ENCODE measurements around the gene ENG. TPM values are rescaled to one million over a fixed set of nuclear protein-coding genes. Genes with fewer than 3 reads are reported as not detected.
A peak's percentile ranks its signal among the peaks of the same experiment; 100 is the strongest.

The ENG gene
- polyA plus RNA-seq, 1 of the 3 experiments (the other 2 are of a cell fraction): 18.8 TPM

DNA sequence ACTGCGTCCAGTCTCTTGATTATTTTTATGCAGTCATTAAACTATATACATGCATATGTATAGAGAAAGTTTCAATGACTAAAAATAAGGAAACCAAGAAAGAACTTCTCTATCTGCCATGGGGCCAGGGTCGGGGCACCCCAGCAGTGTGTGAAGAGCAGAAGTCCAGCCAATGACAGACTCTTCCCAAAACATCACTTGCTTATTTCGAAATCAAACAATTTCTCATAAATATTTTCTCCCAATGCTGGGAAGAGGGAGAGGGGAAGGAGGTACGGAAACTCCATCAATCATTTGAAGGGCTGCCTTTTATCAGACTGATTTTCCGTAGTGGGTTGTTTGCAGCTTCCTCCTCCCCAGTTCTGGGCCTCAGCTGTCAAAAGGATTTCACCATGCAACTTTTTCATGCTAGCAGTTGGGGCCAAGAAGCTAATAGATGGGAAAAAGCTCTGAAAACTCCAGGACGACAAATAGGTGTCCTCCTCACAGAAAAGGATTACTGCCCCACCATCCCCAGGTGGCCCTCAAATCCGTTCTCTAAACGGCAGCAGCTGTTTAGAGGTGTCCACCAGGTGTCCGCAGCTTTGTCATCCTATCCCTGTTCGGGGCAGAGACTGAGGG, 52.4 kb downstream of the ENG start:
- POLR2A ChIA-PET: interaction anchor here (0.6 to 2.0 kb wide), 3 partner anchors 10 to 234 kb away, joined by 3 to 10 read pairs (median 4); no protein-coding TSS in a partner anchor
- peaks cover 4 to 22% of the 10 kb centered on the region in 2 experiments for H3K36me3 ChIP-seq (replicated peaks in 1 of 2; ENCODE audit: control insufficient read depth in 1 of 2, insufficient read depth in 2 of 2, low read length in 1 of 2)
- peak overlapping the region; percentile 65 to 92 for H3K27ac ChIP-seq (ENCODE audit: low read depth in 2 of 2, low read length in 1 of 2)
- H3K79me2 ChIP-seq (ENCODE audit: insufficient read depth): peaks cover 35% of the 10 kb centered on the region
- H3K9ac ChIP-seq: peak overlapping the region; percentile 99
- no peaks in the 10 kb centered on the region for H3K9me2 ChIP-seq
- H3F3A ChIP-seq (replicated peaks; ENCODE audit: insufficient read depth): peaks cover 16% of the 10 kb centered on the region
- H3K4me3 ChIP-seq (ENCODE audit: low read depth in 2 of 2, low read length in 1 of 2): peak overlapping the region; percentile 47 to 64
- H3K9me3 ChIP-seq: no peaks in the 10 kb centered on the region
- no peaks in the 10 kb centered on the region for H4K20me1 ChIP-seq (ENCODE audit: insufficient read depth)
- peak overlapping the region; percentile 94 for H2AFZ ChIP-seq (ENCODE audit: low read depth)
- DNase-seq: no peak
- 43% methylated on average over 10 of the region's 10 CpGs for WGBS (ENCODE audit: low lambda C conversion rate)
- peak overlapping the region; percentile 91 for H3K4me2 ChIP-seq
- peak; percentile 28; the same call in 1 of the 2 replicates for TF ChIP-seq SMC3 (IDR thresholded peaks at IDR 0.05; ENCODE audit: low read depth, low read length)
- no peak for TF ChIP-seq TCF12 (IDR thresholded peaks at IDR 0.05)
- TF ChIP-seq, protein P1, sequence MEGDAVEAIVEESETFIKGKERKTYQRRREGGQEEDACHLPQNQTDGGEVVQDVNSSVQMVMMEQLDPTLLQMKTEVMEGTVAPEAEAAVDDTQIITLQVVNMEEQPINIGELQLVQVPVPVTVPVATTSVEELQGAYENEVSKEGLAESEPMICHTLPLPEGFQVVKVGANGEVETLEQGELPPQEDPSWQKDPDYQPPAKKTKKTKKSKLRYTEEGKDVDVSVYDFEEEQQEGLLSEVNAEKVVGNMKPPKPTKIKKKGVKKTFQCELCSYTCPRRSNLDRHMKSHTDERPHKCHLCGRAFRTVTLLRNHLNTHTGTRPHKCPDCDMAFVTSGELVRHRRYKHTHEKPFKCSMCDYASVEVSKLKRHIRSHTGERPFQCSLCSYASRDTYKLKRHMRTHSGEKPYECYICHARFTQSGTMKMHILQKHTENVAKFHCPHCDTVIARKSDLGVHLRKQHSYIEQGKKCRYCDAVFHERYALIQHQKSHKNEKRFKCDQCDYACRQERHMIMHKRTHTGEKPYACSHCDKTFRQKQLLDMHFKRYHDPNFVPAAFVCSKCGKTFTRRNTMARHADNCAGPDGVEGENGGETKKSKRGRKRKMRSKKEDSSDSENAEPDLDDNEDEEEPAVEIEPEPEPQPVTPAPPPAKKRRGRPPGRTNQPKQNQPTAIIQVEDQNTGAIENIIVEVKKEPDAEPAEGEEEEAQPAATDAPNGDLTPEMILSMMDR (IDR thresholded peaks at IDR 0.05): peak; percentile 32; the same call in 1 of the 2 replicates
- peaks cover 13 to 16% of the 10 kb centered on the region in 2 experiments; a peak in 3 of 4 replicates for H3K4me1 ChIP-seq (ENCODE audit: control insufficient read depth in 1 of 2, insufficient read depth in 2 of 2, low read depth in 1 of 2, low read length in 1 of 2)
- no peaks in the 10 kb centered on the region for H3K27me3 ChIP-seq (ENCODE audit: insufficient read depth)
- CTCF ChIA-PET: interaction anchor here (0.6 to 2.0 kb wide), 8 partner anchors 10 to 194 kb away, joined by 3 to 12 read pairs (median 4); no protein-coding TSS in a partner anchor

DNA sequence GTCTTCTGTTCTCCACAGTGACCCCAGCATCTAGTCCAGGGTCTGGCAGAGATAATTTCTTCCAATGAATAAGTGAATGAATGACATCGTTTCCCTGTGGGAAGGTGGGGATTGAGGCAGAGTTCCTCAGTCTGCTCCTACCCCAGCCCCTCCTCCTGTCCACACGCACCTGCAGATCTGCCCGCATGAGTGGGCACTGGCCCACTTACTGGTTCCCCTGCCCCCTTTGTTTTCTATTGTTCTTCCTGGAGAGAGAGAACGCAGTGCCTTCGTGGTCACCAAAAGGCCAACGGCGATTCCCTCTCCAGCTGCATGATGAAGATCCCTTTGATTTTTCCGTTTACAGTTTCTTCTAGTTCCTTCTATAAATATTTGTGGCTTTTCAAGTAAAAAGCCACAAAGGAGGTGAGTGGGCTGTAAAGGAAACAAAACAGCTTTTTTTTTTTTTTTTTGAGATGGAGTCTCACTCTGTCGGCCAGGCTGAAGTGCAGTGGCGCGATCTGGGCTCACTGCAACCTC, 57.5 kb downstream of the ENG start:
- DNase-seq: no peak
- H3K9me3 ChIP-seq: no peaks in the 10 kb centered on the region
- peaks cover 12 to 14% of the 10 kb centered on the region in 2 experiments for H3K36me3 ChIP-seq (replicated peaks in 1 of 2; ENCODE audit: control insufficient read depth in 1 of 2, insufficient read depth in 2 of 2, low read length in 1 of 2)
- no peak overlapping the region for H3K4me3 ChIP-seq (ENCODE audit: low read depth in 2 of 2, low read length in 1 of 2)
- no peak overlapping the region for H3K9ac ChIP-seq
- no peaks in the 10 kb centered on the region for H3K27me3 ChIP-seq (ENCODE audit: insufficient read depth)
- H3K9me2 ChIP-seq: no peaks in the 10 kb centered on the region
- H2AFZ ChIP-seq (ENCODE audit: low read depth): no peak overlapping the region
- WGBS (ENCODE audit: low lambda C conversion rate): 84% methylated on average over 11 of the region's 11 CpGs
- no peak overlapping the region for H3K27ac ChIP-seq (ENCODE audit: low read depth in 2 of 2, low read length in 1 of 2)
- H4K20me1 ChIP-seq (ENCODE audit: insufficient read depth): peaks cover 18% of the 10 kb centered on the region; the same call in 1 of the 2 replicates
- H3K79me2 ChIP-seq (ENCODE audit: insufficient read depth): no peaks in the 10 kb centered on the region
- ChIA-PET CTCF (interaction anchor here (0.9 to 3.2 kb wide), 3 partner anchors 57 to 73 kb away, joined by 3 to 13 read pairs (median 4); partner anchors contain the start of gene TOR2A), POLR2A (interaction anchor here (0.7 to 1.4 kb wide), 2 partner anchors 8 to 14 kb away, joined by 3 to 4 read pairs; no protein-coding TSS in a partner anchor)
- H3K4me2 ChIP-seq: no peak overlapping the region
- H3K4me1 ChIP-seq (ENCODE audit: control insufficient read depth in 1 of 2, insufficient read depth in 2 of 2, low read depth in 1 of 2, low read length in 1 of 2): peaks cover under 1 to 6% of the 10 kb centered on the region in 2 experiments; a peak in 2 of 4 replicates
- H3F3A ChIP-seq (replicated peaks; ENCODE audit: insufficient read depth): peaks cover 46% of the 10 kb centered on the region
- TF ChIP-seq YY1 (IDR thresholded peaks at IDR 0.05; ENCODE audit: low read depth) (no peak), EP300 (IDR thresholded peaks at IDR 0.05; ENCODE audit: borderline replicate concordance in 1 of 2, low read depth in 1 of 2, low read length in 1 of 2) (no peak), EZH2phosphoT487 (IDR thresholded peaks at IDR 0.05; ENCODE audit: borderline replicate concordance, low read depth) (no peak), TCF12 (IDR thresholded peaks at IDR 0.05) (no peak), POLR2AphosphoS5 (IDR thresholded peaks at IDR 0.05; ENCODE audit: low read depth, low read length) (no peak), TEAD4 (IDR thresholded peaks at IDR 0.05; ENCODE audit: borderline replicate concordance, insufficient read depth) (no peak), FOXJ3 (CRISPR knock-in tag; IDR thresholded peaks at IDR 0.05) (no peak), RCOR1 (IDR thresholded peaks at IDR 0.05; ENCODE audit: low read length) (no peak), TAF1 (IDR thresholded peaks at IDR 0.05; ENCODE audit: borderline replicate concordance, low read depth, low read length) (no peak), GABPA (IDR thresholded peaks at IDR 0.05; ENCODE audit: low read depth) (no peak), MEF2A (IDR thresholded peaks at IDR 0.05; ENCODE audit: borderline replicate concordance, low read depth) (no peak), ELF1 (IDR thresholded peaks at IDR 0.05) (no peak), FOXM1 (IDR thresholded peaks at IDR 0.05; ENCODE audit: low read depth) (no peak), RAD21 (IDR thresholded peaks at IDR 0.05; ENCODE audit: low read length) (no peak)
- TF ChIP-seq, protein P2, sequence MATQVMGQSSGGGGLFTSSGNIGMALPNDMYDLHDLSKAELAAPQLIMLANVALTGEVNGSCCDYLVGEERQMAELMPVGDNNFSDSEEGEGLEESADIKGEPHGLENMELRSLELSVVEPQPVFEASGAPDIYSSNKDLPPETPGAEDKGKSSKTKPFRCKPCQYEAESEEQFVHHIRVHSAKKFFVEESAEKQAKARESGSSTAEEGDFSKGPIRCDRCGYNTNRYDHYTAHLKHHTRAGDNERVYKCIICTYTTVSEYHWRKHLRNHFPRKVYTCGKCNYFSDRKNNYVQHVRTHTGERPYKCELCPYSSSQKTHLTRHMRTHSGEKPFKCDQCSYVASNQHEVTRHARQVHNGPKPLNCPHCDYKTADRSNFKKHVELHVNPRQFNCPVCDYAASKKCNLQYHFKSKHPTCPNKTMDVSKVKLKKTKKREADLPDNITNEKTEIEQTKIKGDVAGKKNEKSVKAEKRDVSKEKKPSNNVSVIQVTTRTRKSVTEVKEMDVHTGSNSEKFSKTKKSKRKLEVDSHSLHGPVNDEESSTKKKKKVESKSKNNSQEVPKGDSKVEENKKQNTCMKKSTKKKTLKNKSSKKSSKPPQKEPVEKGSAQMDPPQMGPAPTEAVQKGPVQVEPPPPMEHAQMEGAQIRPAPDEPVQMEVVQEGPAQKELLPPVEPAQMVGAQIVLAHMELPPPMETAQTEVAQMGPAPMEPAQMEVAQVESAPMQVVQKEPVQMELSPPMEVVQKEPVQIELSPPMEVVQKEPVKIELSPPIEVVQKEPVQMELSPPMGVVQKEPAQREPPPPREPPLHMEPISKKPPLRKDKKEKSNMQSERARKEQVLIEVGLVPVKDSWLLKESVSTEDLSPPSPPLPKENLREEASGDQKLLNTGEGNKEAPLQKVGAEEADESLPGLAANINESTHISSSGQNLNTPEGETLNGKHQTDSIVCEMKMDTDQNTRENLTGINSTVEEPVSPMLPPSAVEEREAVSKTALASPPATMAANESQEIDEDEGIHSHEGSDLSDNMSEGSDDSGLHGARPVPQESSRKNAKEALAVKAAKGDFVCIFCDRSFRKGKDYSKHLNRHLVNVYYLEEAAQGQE (IDR thresholded peaks at IDR 0.05; ENCODE audit: low read depth, low read length): no peak
- TF ChIP-seq, protein P3, sequence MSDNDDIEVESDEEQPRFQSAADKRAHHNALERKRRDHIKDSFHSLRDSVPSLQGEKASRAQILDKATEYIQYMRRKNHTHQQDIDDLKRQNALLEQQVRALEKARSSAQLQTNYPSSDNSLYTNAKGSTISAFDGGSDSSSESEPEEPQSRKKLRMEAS (IDR thresholded peaks at IDR 0.05; ENCODE audit: low read depth): no peak
- TF ChIP-seq, protein P4, sequence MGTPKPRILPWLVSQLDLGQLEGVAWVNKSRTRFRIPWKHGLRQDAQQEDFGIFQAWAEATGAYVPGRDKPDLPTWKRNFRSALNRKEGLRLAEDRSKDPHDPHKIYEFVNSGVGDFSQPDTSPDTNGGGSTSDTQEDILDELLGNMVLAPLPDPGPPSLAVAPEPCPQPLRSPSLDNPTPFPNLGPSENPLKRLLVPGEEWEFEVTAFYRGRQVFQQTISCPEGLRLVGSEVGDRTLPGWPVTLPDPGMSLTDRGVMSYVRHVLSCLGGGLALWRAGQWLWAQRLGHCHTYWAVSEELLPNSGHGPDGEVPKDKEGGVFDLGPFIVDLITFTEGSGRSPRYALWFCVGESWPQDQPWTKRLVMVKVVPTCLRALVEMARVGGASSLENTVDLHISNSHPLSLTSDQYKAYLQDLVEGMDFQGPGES (IDR thresholded peaks at IDR 0.05; ENCODE audit: low read depth, low read length): no peak

All from SK-N-SH (cell line).